HG03520 (cell line): ENCODE results near the gene NKD2.

ENCODE experiments used
- ATAC-seq: cut with Tn5 transposase; IDR thresholded peaks from one replicate; pipeline ENCODE4 v1.9.1; 2021; ENCODE audit warnings: mild to moderate bottlenecking, moderate library complexity; ENCODE audit not compliant: unreplicated experiment

Gene NKD2

DNA sequence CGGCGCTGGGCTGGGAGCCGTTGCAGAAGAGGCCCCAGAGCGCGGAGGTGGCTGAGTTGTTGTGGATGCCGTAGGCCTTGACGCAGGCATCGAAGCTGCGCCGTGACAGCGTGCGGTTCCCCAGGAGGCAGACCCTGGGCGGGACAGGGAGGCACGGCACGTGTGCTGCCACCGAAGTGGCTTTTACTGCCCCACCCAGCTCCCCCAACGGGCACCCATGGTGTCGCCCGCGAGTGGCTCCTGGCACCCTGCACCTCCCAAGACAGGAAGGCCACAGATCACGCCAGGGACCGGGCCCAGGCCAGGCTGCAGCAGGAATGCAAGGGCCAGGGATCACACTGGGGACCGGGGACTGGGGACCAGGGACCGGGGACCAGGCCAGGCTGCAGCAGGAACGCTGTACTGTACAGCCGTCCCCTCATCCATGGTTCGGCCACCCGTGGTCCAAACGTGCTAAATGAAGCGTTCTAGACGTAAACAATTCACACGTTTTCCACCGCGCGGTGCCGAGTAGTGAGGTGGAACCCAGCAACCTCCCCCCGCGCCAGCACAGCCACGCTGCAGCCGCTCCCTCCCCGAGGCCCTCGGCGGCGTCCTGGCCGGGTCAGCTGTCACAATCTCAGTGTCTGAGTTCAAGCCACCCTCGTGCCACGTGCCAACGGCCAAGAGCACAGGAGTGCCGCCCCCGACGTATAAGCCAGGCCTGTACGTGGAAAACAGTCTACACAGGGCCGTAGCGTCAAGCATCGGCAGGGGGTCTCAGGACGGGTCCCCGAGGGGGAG is 75.4 kb downstream of the NKD2 start:
- no peak for ATAC-seq

DNA sequence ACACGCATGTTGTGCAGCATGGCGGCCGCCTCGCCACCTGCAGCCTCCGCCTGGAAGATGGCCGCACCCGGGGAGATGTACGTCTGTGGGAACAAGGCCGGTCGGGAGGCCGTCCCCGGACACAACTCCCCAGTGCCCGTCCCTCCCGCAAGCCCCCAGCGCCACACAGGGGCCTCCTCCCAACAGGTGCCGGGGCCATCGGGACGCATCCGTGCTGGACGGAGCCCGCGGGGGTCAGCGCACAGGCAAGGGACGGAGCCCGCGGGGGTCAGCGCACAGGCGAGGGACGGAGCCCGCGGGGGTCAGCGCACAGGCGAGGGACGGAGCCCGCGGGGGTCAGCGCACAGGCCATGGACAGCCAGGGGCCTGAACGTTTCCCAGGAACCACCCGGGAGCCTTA is 76.8 kb downstream of the NKD2 start:
- ATAC-seq: no peak

DNA sequence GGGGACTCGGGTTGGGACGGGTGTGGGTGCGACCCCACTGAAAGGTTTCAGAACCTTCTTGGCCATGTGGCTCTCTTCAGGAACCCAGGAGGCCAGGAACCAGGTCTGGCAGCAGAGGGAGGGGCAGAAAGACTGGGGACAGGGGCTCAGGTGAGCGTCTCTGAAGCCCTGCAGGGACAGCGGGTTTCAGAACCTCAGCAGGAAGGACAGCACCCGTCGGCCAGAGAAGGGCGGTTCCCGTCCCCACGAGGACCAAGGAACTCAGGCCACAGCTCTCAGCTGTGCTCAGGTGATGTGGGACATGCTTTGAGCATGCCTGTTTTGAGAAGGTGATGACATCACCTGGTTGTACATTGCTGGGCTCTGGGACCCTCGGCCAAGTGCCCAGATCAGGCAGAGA is 77.5 kb downstream of the NKD2 start:
- ATAC-seq: no peak

DNA sequence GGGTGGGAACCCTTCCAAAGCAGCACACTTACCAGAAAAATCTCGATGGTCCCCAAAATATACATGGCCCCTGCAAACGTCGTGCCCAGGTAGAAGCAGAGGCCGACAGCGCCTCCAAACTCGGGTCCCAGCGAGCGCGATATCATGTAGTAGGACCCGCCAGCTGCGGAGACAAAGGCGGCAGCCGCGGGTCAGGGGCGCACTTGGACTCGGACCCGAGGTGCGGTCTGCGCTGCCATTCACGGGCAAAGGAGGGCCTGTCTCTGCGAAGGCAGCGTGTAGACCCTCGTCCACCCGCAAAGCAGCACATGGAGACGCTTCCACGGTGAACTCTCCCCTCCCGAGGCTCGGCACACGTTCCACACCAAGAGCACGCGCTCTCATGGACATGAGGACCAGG is 78.3 kb downstream of the NKD2 start:
- ATAC-seq: no peak

DNA sequence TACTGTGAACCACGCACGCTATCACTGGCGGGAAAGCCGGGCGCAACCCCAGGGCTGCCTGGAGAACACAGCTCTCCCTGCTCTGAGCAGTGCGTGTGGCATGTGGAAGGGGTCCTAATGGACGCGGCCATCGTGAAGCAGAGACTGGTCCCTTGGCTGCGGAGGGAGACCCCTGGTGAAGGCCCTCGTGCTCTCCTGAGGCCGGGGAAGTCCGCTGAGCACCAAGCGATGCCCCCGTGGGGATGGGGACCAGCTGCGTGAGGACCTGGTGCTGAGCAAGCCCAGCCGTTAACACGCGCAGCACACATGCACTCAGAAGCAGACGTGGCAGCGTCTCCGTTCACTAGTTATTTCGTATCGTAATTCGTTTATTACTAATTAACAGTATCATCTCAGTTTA is 78.8 kb downstream of the NKD2 start:
- ATAC-seq: no peak

DNA sequence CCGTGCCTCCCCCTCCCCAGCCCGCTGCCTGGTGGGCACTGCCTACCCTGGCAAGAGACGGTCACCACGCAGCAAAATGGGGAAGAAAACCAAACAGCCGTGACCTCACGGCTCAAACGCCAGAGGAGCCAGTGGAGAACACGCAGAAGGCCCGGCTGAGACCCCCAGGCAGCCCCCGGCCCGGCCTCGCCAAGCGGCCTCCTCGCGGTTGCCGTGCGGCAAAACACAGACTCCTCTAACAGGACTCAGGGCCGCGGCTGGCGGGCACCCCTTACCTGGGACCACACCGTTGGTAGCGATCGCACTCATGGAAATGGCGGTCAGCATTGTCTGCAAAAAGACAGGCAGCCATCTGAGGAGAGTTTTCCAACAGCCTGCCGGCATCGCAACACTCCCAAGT is 79.4 kb downstream of the NKD2 start:
- ATAC-seq: no peak
